ENCODE results near the gene EXOC5. TPM values are rescaled to one million over a fixed set of nuclear protein-coding genes. Genes with fewer than 3 reads are reported as not detected.
"Not testable (repeated sequence)": the region's sequence is repeated elsewhere in the genome, so short reads cannot be mapped to it uniquely, and the experiment has no call there.

Gene EXOC5
- total RNA-seq, 1 donor from 2014 or later, result 70.2 TPM

DNA sequence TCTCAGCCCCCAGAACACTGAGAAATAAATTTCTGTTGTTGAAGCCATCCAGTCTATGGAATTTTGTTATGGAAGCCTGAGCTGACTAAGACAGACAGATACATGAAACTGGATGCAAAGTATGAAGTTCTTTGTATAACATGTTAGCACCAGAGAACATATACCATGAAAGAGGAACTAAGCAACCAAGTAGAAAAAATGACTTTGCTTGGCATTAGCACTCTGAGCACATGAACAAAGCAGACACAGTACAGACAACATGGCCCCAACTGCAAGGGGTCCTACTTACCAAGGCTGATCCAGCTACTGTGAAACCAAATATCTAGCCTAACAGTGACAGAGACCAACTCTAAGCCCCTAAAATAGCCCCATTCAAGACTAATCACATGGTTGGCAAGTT lies 13.8 kb downstream of the EXOC5 start:
- Histone ChIP-seq H3K4me1 (peaks cover 9% of the 10 kb centered on the region), H3K27ac (no peak overlapping the region), H3K27me3 (ENCODE audit: low read depth) (no peaks in the 10 kb centered on the region), H3K36me3 (no peaks in the 10 kb centered on the region), H3K4me3 (no peak overlapping the region), H3K9me3 (no peaks in the 10 kb centered on the region)
- TF ChIP-seq, protein P1, sequence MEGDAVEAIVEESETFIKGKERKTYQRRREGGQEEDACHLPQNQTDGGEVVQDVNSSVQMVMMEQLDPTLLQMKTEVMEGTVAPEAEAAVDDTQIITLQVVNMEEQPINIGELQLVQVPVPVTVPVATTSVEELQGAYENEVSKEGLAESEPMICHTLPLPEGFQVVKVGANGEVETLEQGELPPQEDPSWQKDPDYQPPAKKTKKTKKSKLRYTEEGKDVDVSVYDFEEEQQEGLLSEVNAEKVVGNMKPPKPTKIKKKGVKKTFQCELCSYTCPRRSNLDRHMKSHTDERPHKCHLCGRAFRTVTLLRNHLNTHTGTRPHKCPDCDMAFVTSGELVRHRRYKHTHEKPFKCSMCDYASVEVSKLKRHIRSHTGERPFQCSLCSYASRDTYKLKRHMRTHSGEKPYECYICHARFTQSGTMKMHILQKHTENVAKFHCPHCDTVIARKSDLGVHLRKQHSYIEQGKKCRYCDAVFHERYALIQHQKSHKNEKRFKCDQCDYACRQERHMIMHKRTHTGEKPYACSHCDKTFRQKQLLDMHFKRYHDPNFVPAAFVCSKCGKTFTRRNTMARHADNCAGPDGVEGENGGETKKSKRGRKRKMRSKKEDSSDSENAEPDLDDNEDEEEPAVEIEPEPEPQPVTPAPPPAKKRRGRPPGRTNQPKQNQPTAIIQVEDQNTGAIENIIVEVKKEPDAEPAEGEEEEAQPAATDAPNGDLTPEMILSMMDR (IDR thresholded peaks at IDR 0.05), result no peak
- ATAC-seq (no peak), DNase-seq (no peak)
- intact Hi-C loops (cut with DNase I), result no loop called here

DNA sequence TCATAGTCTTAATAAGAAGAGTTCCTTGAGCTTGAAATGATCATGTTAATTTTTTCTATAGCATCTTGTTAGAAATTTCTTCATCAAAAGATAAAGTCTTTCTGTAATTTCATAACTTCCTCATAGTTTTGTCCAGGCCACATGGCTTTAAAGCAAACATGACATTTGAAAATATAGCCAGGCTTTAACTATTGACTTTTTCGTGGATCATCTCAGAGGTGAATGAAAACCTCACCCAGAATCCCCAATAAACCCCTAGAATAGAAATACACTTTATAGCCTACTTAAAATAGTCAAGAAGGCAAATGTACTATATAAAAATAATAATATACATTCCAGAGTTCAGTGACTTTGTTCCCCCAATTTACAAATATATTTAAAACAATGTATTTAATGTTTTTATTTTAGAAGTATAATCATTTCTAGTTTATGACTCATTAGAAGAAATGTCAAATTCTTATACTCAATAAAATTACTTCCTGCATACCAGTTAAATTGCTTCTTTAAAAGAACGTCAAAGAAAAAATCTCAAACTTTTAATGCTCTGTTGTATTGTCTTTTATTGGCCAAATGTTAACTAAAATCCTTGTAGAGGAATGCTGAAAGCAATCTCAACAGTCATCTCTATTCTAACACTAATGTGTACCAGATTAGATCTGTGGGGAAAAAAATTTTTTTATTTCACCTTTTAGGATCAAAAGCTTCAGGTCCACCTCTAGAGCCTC lies 21.6 kb downstream of the EXOC5 start:
- DNase-seq (no peak), ATAC-seq (no peak)
- Histone ChIP-seq H3K27me3 (ENCODE audit: low read depth) (no peaks in the 10 kb centered on the region), H3K36me3 (peaks cover 14% of the 10 kb centered on the region), H3K4me3 (no peak overlapping the region), H3K4me1 (peaks cover 6% of the 10 kb centered on the region), H3K9me3 (no peaks in the 10 kb centered on the region), H3K27ac (no peak overlapping the region)
- intact Hi-C loops (cut with DNase I), result no loop called here
- TF ChIP-seq, protein P1 (IDR thresholded peaks at IDR 0.05), result no peak

DNA sequence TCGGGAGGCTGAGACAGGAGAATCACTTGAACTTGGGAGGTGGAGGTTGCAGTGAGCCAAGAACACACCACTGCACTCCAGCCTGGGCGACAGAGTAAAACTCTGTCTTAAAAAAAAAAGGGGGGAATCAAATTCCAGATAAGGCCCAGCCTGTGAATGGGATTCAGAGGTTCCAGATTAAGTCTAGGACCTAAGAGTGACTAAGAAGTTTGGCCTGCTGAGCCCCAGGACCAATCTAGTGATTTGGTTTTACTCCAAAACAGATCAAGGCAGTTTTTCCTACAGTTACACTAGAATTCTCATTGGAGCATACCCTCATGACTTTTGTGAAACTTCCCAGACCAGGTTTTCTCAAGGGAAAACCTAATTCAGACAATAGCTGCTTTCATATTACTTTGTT lies 22.8 kb downstream of the EXOC5 start:
- TF ChIP-seq, protein P1 (IDR thresholded peaks at IDR 0.05), result no peak
- Histone ChIP-seq H3K36me3 (peaks cover 14% of the 10 kb centered on the region), H3K4me3 (no peak overlapping the region), H3K9me3 (no peaks in the 10 kb centered on the region), H3K27me3 (ENCODE audit: low read depth) (no peaks in the 10 kb centered on the region), H3K4me1 (no peaks in the 10 kb centered on the region), H3K27ac (no peak overlapping the region)
- no peak for DNase-seq
- intact Hi-C loops (cut with DNase I), result no loop called here
- no peak for ATAC-seq

DNA sequence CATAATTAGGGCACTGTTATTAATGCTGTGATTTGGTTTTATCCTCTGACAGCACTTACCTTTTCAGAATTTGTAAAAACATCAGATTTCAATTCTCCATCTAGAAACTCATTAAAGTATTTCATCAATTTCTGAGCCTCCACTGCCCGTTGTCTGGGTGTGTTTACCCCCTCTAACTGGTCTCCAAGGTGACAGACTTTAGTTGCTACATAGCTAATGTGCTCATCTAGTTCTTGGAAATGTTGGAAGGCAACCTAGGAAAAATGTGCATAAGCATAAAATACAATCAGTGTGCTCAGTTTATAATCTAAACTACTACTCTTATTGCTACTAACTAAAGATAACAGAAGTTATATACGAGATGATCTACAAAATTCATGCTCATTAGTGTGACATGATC lies 24.6 kb downstream of the EXOC5 start:
- TF ChIP-seq, protein P1 (IDR thresholded peaks at IDR 0.05), result no peak
- H3K36me3 ChIP-seq, result peaks cover 19% of the 10 kb centered on the region
- H3K27me3 ChIP-seq (ENCODE audit: low read depth), result no peaks in the 10 kb centered on the region
- intact Hi-C loops (cut with DNase I), result no loop called here
- H3K4me3 ChIP-seq, result no peak overlapping the region
- no peaks in the 10 kb centered on the region for H3K9me3 ChIP-seq
- H3K27ac ChIP-seq, result no peak overlapping the region
- no peaks in the 10 kb centered on the region for H3K4me1 ChIP-seq
- no peak for ATAC-seq
- DNase-seq, result no peak

DNA sequence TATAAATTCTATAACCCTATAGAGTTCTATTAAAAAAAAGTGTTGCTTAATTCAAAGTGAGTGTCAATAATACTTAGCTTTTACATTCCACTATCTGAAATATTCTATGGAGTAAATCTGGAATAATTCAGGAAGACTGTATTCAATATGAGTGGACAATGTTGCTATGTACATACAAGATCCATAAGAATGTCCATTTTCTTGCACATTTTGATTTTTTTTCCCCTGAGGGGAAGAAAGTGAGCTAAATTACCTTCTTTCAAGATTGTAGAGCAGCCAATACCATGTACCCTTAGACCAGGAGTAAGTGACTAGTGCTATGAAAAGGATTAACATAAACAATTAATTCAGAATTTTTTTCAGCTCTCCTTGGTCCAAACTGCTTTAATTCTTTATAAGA lies 25.4 kb downstream of the EXOC5 start:
- intact Hi-C loops (cut with DNase I), result no loop called here
- DNase-seq, result no peak
- Histone ChIP-seq H3K4me3 (no peak overlapping the region), H3K9me3 (no peaks in the 10 kb centered on the region), H3K27me3 (ENCODE audit: low read depth) (no peaks in the 10 kb centered on the region), H3K4me1 (no peaks in the 10 kb centered on the region), H3K27ac (peak overlapping the region; percentile 1), H3K36me3 (peaks cover 27% of the 10 kb centered on the region)
- TF ChIP-seq, protein P1 (IDR thresholded peaks at IDR 0.05), result no peak
- ATAC-seq, result no peak

DNA sequence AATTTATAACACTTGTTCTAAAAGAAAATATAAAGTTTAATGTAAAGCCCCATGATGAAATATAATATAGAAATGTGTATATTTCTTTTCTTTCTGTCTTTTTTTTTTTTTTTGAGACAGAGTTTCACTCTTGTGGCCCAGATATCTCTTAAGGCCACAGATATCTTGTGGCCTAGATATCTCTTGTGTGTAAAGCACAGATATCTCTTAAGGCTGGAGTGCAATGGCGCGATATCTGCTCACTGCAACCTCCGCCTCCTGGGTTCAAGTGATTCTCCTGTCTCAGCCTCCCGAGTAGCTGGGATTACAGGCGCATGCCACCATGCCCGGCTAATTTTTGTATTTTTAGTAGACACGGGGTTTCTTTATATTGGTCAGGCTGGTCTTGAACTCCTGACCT lies 28.6 kb downstream of the EXOC5 start:
- H3K27ac ChIP-seq; H3K9me3 ChIP-seq; H3K4me1 ChIP-seq; ATAC-seq; DNase-seq; intact Hi-C loops (cut with DNase I); H3K4me3 ChIP-seq; H3K27me3 ChIP-seq (ENCODE audit: low read depth): not testable (repeated sequence)
- peaks cover 41% of the 10 kb centered on the region for H3K36me3 ChIP-seq

Data from lower lobe of right lung (tissue), 2 donors.